HepG2 (cell line): ENCODE data around the gene CAMTA1. TPM values are rescaled to one million over a fixed set of nuclear protein-coding genes. Genes with fewer than 3 reads are reported as not detected.

Experiments used
- AGO1 ChIP-seq: fragments of 200-400 bp; formaldehyde crosslinking; IDR thresholded peaks from 2 replicates; pipeline ENCODE4 v1.6.1; 2017; ENCODE audit warnings: mild to moderate bottlenecking, low read depth, low read length, moderate library complexity; ENCODE audit not compliant: poor library complexity, severe bottlenecking
- ATAD3A ChIP-seq: sonication (generic); formaldehyde crosslinking; IDR thresholded peaks from 2 replicates; pipeline ENCODE4 v1.4.0; 2020; ENCODE audit warnings: missing genetic modification reagents
- MBD4 ChIP-seq: IDR thresholded peaks from 2 replicates; pipeline ENCODE4 v1.6.1; 2012; ENCODE audit warnings: low read length, inconsistent platforms, borderline replicate concordance
- NFYB ChIP-seq: sonication (generic); formaldehyde crosslinking; IDR thresholded peaks from 2 replicates; pipeline ENCODE4 v1.4.0; 2020; ENCODE audit warnings: missing genetic modification reagents
- RAD51 ChIP-seq: fragments of 450-650 bp; IDR thresholded peaks from 2 replicates; pipeline ENCODE4 v1.6.1; 2016; ENCODE audit warnings: borderline replicate concordance
- SOX5 ChIP-seq: IDR thresholded peaks from 2 replicates; pipeline ENCODE4 v1.6.1; 2016; ENCODE audit warnings: borderline replicate concordance
- ZNF891 ChIP-seq: sonication (generic); formaldehyde crosslinking; IDR thresholded peaks from 2 replicates; pipeline ENCODE4 v1.5.0; 2020; ENCODE audit warnings: mild to moderate bottlenecking, missing genetic modification reagents
- polyA plus RNA-seq, 8 experiments: library from polyadenylated mRNA; depleted of rRNA in 3 of 8; stranded (reverse) in 7 of 8; unstranded in 1 of 8; fragments of >200 nt; fragmentation: Illumina TruSeq in 4 of 8; extraction: Trizol in 4 of 8; gene quantifications; 2 replicates each; pipeline versions ENCODE4 v1.2.1 to v1.2.3, GENCODE V29; 2011 to 2016; ENCODE audit warnings: low read depth in 4 of 8, missing spikeins in 1 of 8, mixed read lengths in 1 of 8; ENCODE audit not compliant: insufficient read depth in 1 of 8
- total RNA-seq, 5 experiments: library from RNA; depleted of rRNA; stranded (reverse); fragments of >200 nt; fragmentation: Illumina TruSeq; extraction: Trizol; gene quantifications; 2 replicates each; pipeline ENCODE4 v1.2.3, GENCODE V29; 2016; ENCODE audit warnings: low read depth in 1 of 5
- TF ChIP-seq, protein P1 (sequence below): sonication (generic); formaldehyde crosslinking; IDR thresholded peaks from 2 replicates; pipeline ENCODE4 v1.4.0; 2020; ENCODE audit warnings: mild to moderate bottlenecking, missing genetic modification reagents
- TF ChIP-seq, protein P2 (sequence below): sonication (generic); formaldehyde crosslinking; IDR thresholded peaks from 2 replicates; pipeline ENCODE4 v1.4.0; 2020; ENCODE audit warnings: missing genetic modification reagents, mild to moderate bottlenecking, borderline replicate concordance

The CAMTA1 gene
- total and polyA plus RNA-seq, 2 of the 13 experiments (the other 11 are each of a cell fraction or from before 2014, with no cell fraction given) = 25.0 to 36.4 TPM

DNA sequence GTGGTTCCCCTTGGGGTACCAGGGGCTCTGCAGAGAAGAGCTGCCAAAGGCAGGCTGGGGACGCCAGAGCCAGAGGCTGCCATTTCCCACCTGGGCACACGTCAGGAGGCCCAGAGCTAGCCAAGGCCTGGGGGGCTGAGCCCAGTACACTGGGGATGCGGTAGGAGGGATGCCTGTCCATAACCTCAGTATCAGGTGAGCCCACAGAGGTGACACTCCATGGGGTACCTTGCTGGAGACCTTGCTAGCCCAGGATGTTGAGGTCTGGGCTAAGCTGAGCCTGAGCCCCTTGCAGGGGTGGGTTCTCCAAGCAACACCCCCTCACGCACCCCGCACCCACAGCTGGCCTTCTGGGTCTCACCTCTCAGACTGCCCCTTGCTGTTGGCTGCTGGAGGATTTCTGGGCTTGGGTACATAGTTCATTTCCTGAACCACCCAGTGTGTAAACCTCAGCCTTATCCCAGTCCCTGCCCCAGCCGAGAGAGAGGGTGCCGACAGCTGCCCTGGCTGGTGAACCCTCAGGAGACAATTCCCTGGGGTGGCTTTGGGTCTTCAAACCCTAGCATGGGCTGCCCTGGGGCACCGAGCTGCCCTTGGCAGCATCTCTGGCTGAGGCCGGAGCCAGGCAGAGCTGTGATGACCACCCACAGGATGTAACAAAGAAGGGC lies 893.4 kb downstream of the CAMTA1 start (continued):
- TF ChIP-seq, protein P1, sequence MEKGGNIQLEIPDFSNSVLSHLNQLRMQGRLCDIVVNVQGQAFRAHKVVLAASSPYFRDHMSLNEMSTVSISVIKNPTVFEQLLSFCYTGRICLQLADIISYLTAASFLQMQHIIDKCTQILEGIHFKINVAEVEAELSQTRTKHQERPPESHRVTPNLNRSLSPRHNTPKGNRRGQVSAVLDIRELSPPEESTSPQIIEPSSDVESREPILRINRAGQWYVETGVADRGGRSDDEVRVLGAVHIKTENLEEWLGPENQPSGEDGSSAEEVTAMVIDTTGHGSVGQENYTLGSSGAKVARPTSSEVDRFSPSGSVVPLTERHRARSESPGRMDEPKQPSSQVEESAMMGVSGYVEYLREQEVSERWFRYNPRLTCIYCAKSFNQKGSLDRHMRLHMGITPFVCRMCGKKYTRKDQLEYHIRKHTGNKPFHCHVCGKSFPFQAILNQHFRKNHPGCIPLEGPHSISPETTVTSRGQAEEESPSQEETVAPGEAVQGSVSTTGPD = no peak
- TF ChIP-seq SOX5 (CRISPR knock-in tag) (peak; percentile 58), RAD51 (no peak), AGO1 (no peak), NFYB (CRISPR knock-in tag) (no peak), ZNF891 (CRISPR knock-in tag) (no peak), ATAD3A (CRISPR knock-in tag) (no peak), MBD4 (no peak)
- TF ChIP-seq, protein P2, sequence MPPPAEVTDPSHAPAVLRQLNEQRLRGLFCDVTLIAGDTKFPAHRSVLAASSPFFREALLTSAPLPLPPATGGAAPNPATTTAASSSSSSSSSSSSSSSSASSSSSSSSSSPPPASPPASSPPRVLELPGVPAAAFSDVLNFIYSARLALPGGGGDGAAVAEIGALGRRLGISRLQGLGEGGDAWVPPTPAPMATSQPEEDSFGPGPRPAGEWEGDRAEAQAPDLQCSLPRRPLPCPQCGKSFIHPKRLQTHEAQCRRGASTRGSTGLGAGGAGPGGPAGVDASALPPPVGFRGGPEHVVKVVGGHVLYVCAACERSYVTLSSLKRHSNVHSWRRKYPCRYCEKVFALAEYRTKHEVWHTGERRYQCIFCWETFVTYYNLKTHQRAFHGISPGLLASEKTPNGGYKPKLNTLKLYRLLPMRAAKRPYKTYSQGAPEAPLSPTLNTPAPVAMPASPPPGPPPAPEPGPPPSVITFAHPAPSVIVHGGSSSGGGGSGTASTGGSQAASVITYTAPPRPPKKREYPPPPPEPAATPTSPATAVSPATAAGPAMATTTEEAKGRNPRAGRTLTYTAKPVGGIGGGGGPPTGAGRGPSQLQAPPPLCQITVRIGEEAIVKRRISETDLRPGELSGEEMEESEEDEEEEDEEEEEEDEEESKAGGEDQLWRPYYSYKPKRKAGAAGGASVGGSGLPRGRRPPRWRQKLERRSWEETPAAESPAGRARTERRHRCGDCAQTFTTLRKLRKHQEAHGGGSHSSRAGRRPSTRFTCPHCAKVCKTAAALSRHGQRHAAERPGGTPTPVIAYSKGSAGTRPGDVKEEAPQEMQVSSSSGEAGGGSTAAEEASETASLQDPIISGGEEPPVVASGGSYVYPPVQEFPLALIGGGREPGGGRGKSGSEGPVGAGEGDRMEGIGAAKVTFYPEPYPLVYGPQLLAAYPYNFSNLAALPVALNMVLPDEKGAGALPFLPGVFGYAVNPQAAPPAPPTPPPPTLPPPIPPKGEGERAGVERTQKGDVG (CRISPR knock-in tag) = no peak
